Myocyte (in vitro differentiated cells): Measurements from ENCODE around the gene PLEKHA8. TPM values are rescaled to one million over a fixed set of nuclear protein-coding genes. Genes with fewer than 3 reads are reported as not detected.
"Not testable (repeated sequence)": the region's sequence is repeated elsewhere in the genome, so short reads cannot be mapped to it uniquely, and the experiment has no call there.

ENCODE experiments used
- DNase-seq: peaks from one replicate; pipeline ENCODE4 v3.0.0-alpha.2; 2012; ENCODE audit warnings: low read depth
- total RNA-seq: library from RNA; depleted of rRNA; stranded (reverse); fragments of >200 nt; gene quantifications from 2 replicates; pipeline ENCODE4 v1.2.3, GENCODE V29; 2014

PLEKHA8 gene
- total RNA-seq, 1 donor from 2014 or later: 11.9 TPM

GRCh38 chr7:30062587-30062986 lies 34.4 kb downstream of the PLEKHA8 start:
- DNase-seq: peak; percentile 64

GRCh38 chr7:30065746-30066145 lies 37.5 kb downstream of the PLEKHA8 start:
- no peak for DNase-seq

GRCh38 chr7:30066687-30067086 lies 38.5 kb downstream of the PLEKHA8 start:
- no peak for DNase-seq

GRCh38 chr7:30068117-30068516 lies 39.9 kb downstream of the PLEKHA8 start:
- DNase-seq: peak; percentile 56

GRCh38 chr7:30069096-30069867 lies 41.1 kb downstream of the PLEKHA8 start:
- no peak for DNase-seq

GRCh38 chr7:30070052-30070451 lies 41.8 kb downstream of the PLEKHA8 start:
- no peak for DNase-seq

- no peak for DNase-seq
Measured at GRCh38 chr7:30072735-30073134, 44.5 kb downstream of the PLEKHA8 start.

GRCh38 chr7:30074422-30075030 lies 46.3 kb downstream of the PLEKHA8 start:
- DNase-seq: peak; percentile 49

GRCh38 chr7:30076411-30076810 lies 48.2 kb downstream of the PLEKHA8 start:
- no peak for DNase-seq

GRCh38 chr7:30078280-30078679 lies 50.1 kb downstream of the PLEKHA8 start:
- no peak for DNase-seq

GRCh38 chr7:30079880-30080279 lies 51.7 kb downstream of the PLEKHA8 start:
- DNase-seq: no peak

GRCh38 chr7:30080818-30081217 lies 52.6 kb downstream of the PLEKHA8 start:
- DNase-seq: peak; percentile 37

- DNase-seq: no peak
Measured at GRCh38 chr7:30082686-30083085, 54.5 kb downstream of the PLEKHA8 start.

- DNase-seq: no peak
Measured at GRCh38 chr7:30083334-30083733, 55.1 kb downstream of the PLEKHA8 start.

- no peak for DNase-seq
Measured at GRCh38 chr7:30084212-30084611, 56.0 kb downstream of the PLEKHA8 start.

- DNase-seq: no peak
Measured at GRCh38 chr7:30086529-30086928, 58.3 kb downstream of the PLEKHA8 start.

GRCh38 chr7:30087371-30087770 lies 59.2 kb downstream of the PLEKHA8 start:
- DNase-seq: no peak

- no peak for DNase-seq
Measured at GRCh38 chr7:30088362-30088761, 60.1 kb downstream of the PLEKHA8 start.

GRCh38 chr7:30090111-30090510 lies 61.9 kb downstream of the PLEKHA8 start:
- DNase-seq: no peak

- peak; percentile 69 for DNase-seq
Measured at GRCh38 chr7:30091491-30091912, 63.3 kb downstream of the PLEKHA8 start.

GRCh38 chr7:30091987-30092386 lies 63.8 kb downstream of the PLEKHA8 start:
- no peak for DNase-seq

- DNase-seq: peak; percentile 81
Measured at GRCh38 chr7:30093420-30093952, 65.3 kb downstream of the PLEKHA8 start.

GRCh38 chr7:30098599-30098998 lies 70.4 kb downstream of the PLEKHA8 start:
- not testable (repeated sequence) for DNase-seq
